DMS114 treated with DMSO at 0.1 percent for 48 hours (cell line): ENCODE measurements around the gene TTC23L.

Experiments used
- DNase-seq: peaks from one replicate; lab custom pipeline; 2025; ENCODE audit not compliant: unreplicated experiment; lab: John Stamatoyannopoulos, UW

TTC23L gene

GRCh38 chr5:34832568-34832967 is 6.4 kb upstream of the TTC23L start:
- DNase-seq, result no peak

GRCh38 chr5:34833090-34833489 is 5.9 kb upstream of the TTC23L start:
- DNase-seq, result no peak

- no peak for DNase-seq
These were observed 4.8 kb upstream of the TTC23L start for GRCh38 chr5:34833976-34834793.

DNA sequence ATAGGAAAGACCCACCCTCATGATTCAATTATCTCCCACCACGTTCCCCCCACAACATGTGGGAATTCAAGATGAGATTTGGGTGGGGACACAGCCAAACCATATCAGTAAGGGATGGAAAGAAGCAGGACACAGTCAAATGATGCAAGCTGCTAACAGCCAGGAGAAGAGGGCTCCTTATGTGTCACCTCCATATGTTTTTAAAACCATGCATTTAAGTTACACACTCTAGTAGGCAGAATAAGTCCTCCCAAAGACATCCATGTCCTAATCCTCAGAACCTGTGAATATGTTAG is 4.2 kb upstream of the TTC23L start:
- no peak for DNase-seq

GRCh38 chr5:34835664-34836063 is 3.3 kb upstream of the TTC23L start:
- DNase-seq, result no peak

DNA sequence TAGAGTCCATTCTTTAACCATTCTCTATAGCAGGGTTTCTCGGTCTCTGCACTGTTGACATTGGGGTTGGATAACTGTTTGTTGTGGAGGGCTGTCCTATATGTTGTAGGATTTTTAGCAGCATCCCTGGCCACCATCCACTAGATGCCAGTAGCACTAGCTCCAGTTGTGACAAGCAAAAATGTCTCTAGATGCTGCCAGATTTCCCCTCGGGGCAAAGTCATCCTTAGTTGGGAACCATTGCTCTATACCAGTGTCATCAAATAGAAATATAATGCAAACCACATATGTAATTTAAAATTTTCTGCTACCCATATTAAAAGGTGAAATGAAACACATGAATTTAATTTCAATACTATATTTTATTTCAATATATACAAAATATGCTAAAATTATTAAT is 2.9 kb downstream of the TTC23L start:
- DNase-seq, result no peak

DNA sequence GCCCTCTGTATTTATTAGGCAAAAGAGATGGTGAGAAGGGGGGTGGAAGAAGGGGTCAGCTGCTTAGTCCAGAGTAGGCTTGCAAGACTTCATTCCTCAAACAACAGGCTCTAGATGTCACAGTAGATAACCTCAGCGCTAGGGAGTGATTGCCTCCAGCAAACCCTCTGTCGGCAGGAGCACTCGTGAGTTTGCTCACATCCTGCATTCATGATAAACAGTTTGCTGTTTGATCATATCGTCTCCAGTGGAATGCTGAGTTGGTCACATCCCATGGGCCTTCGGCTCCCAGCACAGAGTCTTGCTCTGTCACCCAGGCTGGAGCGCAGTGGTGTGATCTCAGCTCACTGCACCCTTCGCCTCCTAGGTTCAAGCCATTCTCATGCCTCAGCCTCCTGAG is 3.6 kb downstream of the TTC23L start:
- no peak for DNase-seq

DNA sequence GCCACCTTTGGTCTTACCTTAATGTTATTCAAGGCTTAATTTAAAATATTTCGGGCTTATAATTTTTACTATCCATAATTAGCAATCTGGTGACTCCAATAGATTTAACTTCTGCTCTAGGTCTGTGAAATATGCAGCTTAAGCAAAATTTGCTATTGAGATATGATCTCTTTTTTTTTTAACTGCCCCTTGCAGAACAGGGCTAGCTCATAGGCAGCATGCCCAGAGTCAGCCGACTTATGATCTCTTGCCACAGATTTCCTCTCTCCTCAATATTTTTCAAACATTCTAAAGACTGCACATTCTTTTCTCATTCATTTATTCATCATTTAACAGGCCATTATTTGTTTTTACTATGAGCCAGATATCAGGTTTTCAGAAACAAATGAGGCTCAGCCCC is 4.5 kb downstream of the TTC23L start:
- no peak for DNase-seq

DNA sequence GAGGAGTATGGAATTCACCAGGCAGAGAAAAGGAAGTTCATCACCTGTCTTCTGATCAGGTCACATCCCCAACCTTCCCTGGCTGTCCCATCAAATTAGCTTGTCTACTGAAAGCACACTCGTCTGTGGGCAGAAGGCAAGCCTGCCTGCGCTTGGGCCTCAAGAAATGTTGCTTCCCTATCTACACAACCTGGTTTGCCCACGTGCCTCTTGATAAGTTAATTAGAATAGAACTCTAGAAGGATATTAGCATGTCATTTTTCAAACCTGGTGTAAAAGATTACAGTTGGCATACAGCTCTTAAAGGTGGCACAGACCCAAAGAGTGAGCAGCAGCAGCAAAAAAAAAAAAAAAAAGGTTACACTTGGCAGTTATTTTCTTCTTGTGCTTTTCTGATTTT is 5.1 kb downstream of the TTC23L start:
- DNase-seq, result no peak

DNA sequence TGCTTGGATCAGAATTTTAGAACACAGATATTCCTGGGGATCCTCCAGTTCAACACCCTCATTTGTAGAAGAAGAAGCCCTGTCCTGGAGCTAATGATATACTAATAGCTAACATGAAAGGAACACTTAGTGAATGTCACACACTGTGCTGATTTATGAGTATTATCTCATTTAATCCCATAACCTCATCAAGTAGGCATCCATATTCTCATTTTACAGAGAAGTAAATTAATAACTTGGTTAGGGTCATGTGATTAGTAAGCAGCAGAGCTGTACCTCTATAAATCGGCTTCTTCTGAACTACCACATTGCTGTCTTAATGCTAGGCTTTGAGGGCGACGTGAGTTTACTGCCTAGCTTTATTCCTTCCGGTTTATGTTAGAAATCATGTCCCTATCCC is 6.0 kb downstream of the TTC23L start:
- no peak for DNase-seq

DNA sequence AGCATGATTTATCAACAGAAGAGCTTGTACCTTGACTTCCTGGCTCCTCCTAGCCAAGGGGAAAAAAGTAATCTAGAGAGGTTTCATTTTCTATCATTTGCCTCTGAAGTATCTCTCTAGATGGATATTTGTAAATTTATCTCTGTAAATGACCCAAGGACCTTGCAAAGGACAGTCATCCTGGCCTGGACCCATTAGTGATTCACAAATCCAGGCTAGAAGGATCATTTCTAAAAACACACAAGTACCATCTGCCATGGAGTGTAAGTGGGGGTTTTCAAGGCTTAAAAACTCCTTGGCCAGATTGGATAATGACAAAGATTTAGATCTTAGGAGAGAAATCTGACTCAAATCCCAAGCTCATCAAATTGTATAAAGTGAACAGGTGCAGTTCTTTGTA is 8.1 kb downstream of the TTC23L start:
- no peak for DNase-seq

GRCh38 chr5:34847552-34847951 is 8.6 kb downstream of the TTC23L start:
- DNase-seq, result no peak

DNA sequence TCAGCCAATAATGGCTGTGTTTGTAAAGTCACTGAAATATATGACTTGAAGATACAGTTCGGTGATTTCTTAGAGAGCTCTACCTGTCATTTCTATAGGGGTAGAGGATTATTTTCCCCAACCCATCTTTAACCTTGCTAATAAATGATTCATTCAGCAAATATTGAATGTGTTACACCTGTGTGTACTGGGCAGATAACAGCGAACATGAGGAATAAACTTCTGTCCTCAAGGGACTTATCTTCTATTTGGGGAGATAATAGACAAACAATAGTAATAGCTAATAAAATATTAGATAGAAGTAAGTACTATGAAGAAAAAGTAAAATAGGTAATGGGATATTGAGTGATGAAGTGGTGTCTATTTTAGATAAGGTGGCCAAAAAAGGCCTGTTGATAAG is 9.3 kb downstream of the TTC23L start:
- no peak for DNase-seq

DNA sequence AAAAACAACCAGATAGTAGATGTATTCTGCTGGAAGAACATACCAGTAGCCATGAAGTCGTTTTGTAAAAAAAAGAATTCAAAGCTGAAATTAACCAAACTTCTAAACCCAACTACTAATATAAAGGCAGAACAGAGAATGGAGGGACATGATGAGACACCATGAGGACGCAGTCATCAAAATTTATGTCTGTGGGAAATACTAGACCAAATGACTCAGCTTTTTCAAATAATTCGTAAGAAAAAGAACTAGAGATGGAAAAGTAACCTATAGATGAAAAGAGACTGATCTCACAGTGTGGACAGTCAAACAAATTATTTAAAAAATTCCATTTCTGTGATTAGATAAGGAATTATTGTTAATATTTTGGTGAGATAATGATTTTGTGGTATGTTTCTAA is 10.3 kb downstream of the TTC23L start:
- DNase-seq, result no peak

DNA sequence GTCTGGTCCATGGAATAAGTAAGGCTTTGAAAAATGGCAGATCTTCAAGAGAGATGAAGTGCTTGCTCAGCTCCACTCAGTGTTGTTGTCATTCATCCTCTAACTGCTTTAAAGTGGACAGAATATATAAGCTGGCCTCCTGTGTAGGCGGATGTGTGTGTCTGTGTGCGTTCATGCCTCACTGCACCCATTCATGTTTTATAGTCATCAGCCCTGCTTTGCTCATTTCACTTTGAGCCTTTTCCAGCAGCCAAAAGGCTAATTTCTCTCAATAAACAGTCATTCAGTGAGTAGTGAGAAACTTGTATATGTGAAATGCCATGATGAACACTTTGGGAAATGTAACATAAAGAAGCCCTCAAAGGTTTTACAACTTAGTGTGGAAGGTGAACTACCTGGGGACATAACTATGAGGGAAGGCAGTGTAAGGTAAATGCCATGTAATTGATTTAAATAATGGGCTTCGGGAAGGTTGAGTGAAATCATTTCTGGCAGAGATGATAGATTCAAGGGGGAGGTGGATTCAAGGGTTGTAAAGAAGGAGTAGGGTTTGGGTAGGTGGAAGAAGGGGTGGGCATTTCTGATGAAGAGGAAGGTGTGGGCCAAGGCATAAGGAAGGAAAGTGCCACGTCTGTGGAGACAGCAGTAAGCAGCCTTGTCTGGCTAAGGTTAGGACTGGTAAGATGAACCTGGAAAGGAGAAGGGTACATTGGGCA is 15.7 kb downstream of the TTC23L start:
- DNase-seq, result no peak

DNA sequence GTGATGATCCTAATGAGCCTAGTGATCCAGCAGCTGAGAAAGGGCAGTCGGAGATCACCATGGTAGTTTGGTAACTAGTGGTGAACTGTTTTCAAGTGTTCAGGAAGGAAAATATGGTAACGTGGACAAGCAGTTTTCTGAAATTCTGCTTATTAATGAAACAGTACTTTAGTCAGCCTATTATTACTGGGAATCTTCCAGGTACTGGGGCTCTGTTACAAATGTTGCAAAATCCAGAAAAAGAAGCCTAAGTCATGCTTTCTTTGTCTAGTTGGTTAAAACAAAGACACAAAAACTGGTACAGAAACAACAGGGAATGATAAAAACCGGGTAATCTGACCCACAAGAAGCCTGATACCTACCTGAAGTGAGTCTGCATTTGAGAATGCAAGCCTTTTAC is 18.2 kb downstream of the TTC23L start:
- no peak for DNase-seq

DNA sequence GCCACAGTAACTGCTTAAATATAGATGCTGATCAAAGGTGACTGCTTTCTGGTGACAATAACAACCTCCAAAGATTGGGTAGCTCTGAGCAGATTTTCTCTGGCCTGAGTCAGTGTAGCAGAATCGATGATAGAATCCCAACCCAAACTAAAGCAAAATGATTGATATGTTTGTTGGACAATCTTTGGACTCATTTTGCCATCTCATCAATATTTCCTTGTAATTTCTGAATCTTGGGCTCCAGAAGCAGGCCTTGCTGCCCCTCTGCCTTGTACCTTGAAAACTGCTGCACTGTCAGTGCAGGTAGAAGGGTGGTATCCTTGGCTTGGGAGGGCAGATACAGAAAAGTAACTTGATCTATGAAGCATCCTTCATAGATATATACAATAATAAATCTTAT is 18.9 kb downstream of the TTC23L start:
- DNase-seq, result no peak

GRCh38 chr5:34858790-34859189 is 19.8 kb downstream of the TTC23L start:
- no peak for DNase-seq

GRCh38 chr5:34859253-34859652 is 20.3 kb downstream of the TTC23L start:
- no peak for DNase-seq

DNA sequence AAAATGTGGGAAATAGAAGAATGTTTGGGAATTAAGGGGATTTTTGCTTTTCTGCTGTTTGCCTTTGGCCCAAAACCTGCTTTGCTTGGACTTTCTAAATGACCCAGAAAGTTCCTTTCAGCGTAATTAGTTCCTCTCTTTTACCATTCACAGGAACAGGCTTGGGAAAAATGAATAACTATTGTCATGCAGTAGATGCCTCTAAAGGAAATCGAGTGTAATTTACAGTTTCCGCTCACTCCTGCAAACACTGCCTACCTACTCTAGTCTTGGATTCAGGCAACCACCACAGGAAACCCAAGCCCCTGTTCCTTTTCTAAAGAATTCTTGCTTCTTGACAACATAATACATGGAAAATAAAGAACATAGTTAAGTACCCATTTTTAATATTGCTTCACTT is 25.0 kb downstream of the TTC23L start:
- no peak for DNase-seq

- no peak for DNase-seq
These were observed 26.1 kb downstream of the TTC23L start for GRCh38 chr5:34865091-34865490.

DNA sequence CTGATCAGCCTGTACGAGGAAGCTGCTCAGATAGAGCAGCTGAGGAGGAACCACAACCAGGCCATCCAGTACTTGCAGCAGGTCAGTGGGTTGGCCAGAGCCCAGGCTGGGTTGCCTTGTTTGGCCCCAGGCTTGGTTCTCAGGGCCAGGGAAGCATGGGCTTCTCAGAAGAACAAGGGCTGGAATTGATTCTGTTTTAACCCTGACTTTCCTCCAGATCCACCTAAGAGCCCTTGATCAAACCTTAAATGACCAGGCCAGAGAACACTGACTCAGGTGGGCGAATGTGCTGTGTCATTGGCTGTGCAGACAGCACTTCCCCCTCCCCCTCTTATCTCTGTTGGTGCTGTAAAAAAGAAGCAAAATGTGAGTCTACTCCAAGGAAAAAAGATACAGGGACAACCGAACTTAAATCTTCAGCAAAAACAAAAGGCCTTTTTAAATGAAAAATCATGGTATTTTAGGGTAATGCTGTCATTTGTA is 28.1 kb downstream of the TTC23L start:
- DNase-seq, result no peak

GRCh38 chr5:34867660-34868059 is 28.7 kb downstream of the TTC23L start:
- no peak for DNase-seq
